HG02885 (cell line): Measurements from ENCODE around the gene RETREG1.
A peak's percentile ranks its signal among the peaks of the same experiment; 100 is the strongest.
"Not testable (repeated sequence)": the region's sequence is repeated elsewhere in the genome, so short reads cannot be mapped to it uniquely, and the experiment has no call there.

Experiments
- ATAC-seq: cut with Tn5 transposase; IDR thresholded peaks from one replicate; pipeline ENCODE4 v1.9.1; 2021; ENCODE audit warnings: mild to moderate bottlenecking; ENCODE audit not compliant: unreplicated experiment, poor library complexity

RETREG1 gene

GRCh38 chr5:16464664-16465543, 151.9 kb downstream of the RETREG1 start:
- no peak for ATAC-seq

- ATAC-seq, result no peak
Observed at GRCh38 chr5:16464231-16464630, 152.6 kb downstream of the RETREG1 start.

- ATAC-seq, result no peak
Observed at GRCh38 chr5:16461782-16462181, 155.0 kb downstream of the RETREG1 start.

- ATAC-seq, result no peak
Observed at GRCh38 chr5:16461026-16461425, 155.8 kb downstream of the RETREG1 start.

GRCh38 chr5:16459451-16459850, 157.3 kb downstream of the RETREG1 start:
- ATAC-seq, result peak; percentile 39

GRCh38 chr5:16457853-16458252, 158.9 kb downstream of the RETREG1 start:
- ATAC-seq, result no peak

GRCh38 chr5:16457451-16457850, 159.3 kb downstream of the RETREG1 start:
- ATAC-seq, result no peak

GRCh38 chr5:16456103-16456832, 160.5 kb downstream of the RETREG1 start:
- peak; percentile 58 for ATAC-seq

- ATAC-seq, result no peak
Observed at GRCh38 chr5:16455668-16456067, 161.1 kb downstream of the RETREG1 start.

GRCh38 chr5:16454686-16455085, 162.1 kb downstream of the RETREG1 start:
- ATAC-seq, result no peak

GRCh38 chr5:16453609-16454008, 163.2 kb downstream of the RETREG1 start:
- ATAC-seq, result no peak

GRCh38 chr5:16450163-16450562, 166.6 kb downstream of the RETREG1 start:
- peak; percentile 65 for ATAC-seq

GRCh38 chr5:16446993-16447392, 169.8 kb downstream of the RETREG1 start:
- ATAC-seq, result no peak

- no peak for ATAC-seq
Observed at GRCh38 chr5:16437977-16438376, 178.8 kb downstream of the RETREG1 start.

- not testable (repeated sequence) for ATAC-seq
Observed at GRCh38 chr5:16436065-16436682, 180.6 kb downstream of the RETREG1 start.

- no peak for ATAC-seq
Observed at GRCh38 chr5:16431490-16431889, 185.3 kb downstream of the RETREG1 start.

GRCh38 chr5:16430349-16431089, 186.3 kb downstream of the RETREG1 start:
- ATAC-seq, result no peak

- no peak for ATAC-seq
Observed at GRCh38 chr5:16428359-16428758, 188.4 kb downstream of the RETREG1 start.

GRCh38 chr5:16427587-16427986, 189.2 kb downstream of the RETREG1 start:
- ATAC-seq, result no peak
